ENCODE measurements around the gene ARHGEF33.

DNA sequence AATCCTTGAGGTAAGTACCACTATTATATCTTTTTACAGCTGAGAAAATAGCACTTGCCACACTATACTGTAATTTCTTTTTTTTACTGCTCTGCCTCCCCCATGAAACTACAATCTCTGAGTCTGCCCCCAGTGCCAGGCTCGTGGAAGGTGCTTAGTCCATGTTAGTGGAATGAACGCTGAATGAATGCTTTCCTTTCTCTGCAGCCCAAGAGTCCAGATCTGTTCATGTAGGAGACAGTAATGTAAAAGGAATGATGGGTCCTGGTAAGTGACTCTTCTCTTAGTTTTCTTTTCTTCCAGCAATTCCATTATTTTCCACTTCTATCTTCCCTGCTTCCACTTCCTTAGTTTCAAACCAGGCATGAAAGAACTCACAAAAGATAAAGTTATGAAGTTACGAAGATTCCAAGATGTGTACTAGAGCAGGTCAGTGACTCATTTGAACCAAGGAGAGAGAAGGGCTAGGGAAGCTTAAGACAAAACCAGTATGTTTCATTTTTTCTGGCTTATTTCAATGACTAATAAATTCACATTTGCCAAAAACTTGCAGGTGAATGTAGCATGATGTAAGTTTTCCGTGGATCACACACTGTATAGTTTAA lies 46.0 kb downstream of the ARHGEF33 start:
- TF ChIP-seq, protein P1, sequence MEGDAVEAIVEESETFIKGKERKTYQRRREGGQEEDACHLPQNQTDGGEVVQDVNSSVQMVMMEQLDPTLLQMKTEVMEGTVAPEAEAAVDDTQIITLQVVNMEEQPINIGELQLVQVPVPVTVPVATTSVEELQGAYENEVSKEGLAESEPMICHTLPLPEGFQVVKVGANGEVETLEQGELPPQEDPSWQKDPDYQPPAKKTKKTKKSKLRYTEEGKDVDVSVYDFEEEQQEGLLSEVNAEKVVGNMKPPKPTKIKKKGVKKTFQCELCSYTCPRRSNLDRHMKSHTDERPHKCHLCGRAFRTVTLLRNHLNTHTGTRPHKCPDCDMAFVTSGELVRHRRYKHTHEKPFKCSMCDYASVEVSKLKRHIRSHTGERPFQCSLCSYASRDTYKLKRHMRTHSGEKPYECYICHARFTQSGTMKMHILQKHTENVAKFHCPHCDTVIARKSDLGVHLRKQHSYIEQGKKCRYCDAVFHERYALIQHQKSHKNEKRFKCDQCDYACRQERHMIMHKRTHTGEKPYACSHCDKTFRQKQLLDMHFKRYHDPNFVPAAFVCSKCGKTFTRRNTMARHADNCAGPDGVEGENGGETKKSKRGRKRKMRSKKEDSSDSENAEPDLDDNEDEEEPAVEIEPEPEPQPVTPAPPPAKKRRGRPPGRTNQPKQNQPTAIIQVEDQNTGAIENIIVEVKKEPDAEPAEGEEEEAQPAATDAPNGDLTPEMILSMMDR (conservative IDR thresholded peaks at IDR 0.05; ENCODE audit: low read depth in 2 of 2): no peak
- TF ChIP-seq EZH2 (IDR thresholded peaks at IDR 0.05; ENCODE audit: low read depth, unreplicated experiment): no peak
- TF ChIP-seq POLR2AphosphoS5 (IDR thresholded peaks at IDR 0.05; ENCODE audit: low read depth): no peak
- TF ChIP-seq, protein P2, sequence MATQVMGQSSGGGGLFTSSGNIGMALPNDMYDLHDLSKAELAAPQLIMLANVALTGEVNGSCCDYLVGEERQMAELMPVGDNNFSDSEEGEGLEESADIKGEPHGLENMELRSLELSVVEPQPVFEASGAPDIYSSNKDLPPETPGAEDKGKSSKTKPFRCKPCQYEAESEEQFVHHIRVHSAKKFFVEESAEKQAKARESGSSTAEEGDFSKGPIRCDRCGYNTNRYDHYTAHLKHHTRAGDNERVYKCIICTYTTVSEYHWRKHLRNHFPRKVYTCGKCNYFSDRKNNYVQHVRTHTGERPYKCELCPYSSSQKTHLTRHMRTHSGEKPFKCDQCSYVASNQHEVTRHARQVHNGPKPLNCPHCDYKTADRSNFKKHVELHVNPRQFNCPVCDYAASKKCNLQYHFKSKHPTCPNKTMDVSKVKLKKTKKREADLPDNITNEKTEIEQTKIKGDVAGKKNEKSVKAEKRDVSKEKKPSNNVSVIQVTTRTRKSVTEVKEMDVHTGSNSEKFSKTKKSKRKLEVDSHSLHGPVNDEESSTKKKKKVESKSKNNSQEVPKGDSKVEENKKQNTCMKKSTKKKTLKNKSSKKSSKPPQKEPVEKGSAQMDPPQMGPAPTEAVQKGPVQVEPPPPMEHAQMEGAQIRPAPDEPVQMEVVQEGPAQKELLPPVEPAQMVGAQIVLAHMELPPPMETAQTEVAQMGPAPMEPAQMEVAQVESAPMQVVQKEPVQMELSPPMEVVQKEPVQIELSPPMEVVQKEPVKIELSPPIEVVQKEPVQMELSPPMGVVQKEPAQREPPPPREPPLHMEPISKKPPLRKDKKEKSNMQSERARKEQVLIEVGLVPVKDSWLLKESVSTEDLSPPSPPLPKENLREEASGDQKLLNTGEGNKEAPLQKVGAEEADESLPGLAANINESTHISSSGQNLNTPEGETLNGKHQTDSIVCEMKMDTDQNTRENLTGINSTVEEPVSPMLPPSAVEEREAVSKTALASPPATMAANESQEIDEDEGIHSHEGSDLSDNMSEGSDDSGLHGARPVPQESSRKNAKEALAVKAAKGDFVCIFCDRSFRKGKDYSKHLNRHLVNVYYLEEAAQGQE (IDR thresholded peaks at IDR 0.05; ENCODE audit: unreplicated experiment): no peak
- no peak for TF ChIP-seq EZH2phosphoT487 (IDR thresholded peaks at IDR 0.05; ENCODE audit: unreplicated experiment)
- no peak for TF ChIP-seq CREB1 (CRISPR knock-in tag; IDR thresholded peaks at IDR 0.05; ENCODE audit: low read depth)

All from GM23338 (cell line).